ENCODE measurements around the gene MRPS27. TPM values are rescaled to one million over a fixed set of nuclear protein-coding genes. Genes with fewer than 3 reads are reported as not detected.

The MRPS27 gene
- total and polyA plus RNA-seq, 9 of the 15 experiments (the other 6 are each of a cell fraction or from before 2014, with no cell fraction given): 73.6 to 144 (median 106) TPM

DNA sequence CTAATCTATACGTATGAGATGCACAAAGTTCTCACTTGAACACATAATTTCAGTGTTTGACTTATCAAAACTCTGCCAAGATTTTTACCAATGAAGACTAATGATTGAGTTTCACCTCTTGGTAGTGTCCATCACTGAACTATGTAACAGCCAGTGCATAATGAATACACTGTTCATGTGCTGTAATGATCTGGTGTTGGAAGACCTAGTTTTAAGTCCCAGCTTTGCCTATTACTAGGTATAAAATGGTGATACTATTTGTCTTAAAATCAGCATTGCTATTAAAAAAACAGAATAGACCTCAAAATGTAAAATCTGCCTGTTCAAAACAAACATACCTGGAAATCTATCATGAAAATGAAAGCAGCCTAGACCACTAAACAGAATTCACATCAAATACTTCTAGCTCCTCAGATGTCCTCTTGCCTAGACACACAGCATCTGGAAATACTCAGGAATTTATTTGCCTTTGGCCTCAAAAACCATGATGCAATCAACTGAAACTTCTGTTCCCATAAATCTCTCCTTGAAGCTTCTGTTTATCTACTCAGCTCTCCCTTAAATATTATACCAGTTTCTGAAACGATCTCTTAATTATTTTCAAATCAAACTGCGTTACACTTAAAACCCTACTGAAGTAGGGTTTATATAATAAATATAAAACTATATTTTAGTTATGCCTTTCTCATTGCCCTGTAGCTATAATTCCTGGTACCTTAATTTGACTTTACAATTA lies 38.1 kb downstream of the MRPS27 start (continued):
- TF ChIP-seq RBM15 (IDR thresholded peaks at IDR 0.05; ENCODE audit: insufficient read depth, low read length) (no peak), CCNT2 (IDR thresholded peaks at IDR 0.05; ENCODE audit: borderline replicate concordance, extremely low read depth, insufficient read length, low read depth, low read length) (no peak), ARID2 (IDR thresholded peaks at IDR 0.05) (no peak), MTF1 (CRISPR knock-in tag; IDR thresholded peaks at IDR 0.05; ENCODE audit: borderline replicate concordance) (no peak), ZKSCAN1 (IDR thresholded peaks at IDR 0.05; ENCODE audit: low read depth, low read length) (no peak), PHTF2 (CRISPR knock-in tag; IDR thresholded peaks at IDR 0.05) (no peak), SIX5 (IDR thresholded peaks at IDR 0.05; ENCODE audit: borderline replicate concordance in 1 of 2, insufficient read depth in 1 of 2, low read depth in 1 of 2, low read length in 2 of 2) (no peak), ZBTB7A (IDR thresholded peaks at IDR 0.05; ENCODE audit: borderline replicate concordance, control insufficient read depth, low read depth, low read length) (no peak), ZSCAN32 (CRISPR knock-in tag; IDR thresholded peaks at IDR 0.05) (peak; percentile 98), U2AF2 (optimal IDR thresholded peaks at IDR 0.05; ENCODE audit: low read depth, low read length) (no peak), ZNF79 (CRISPR knock-in tag; IDR thresholded peaks at IDR 0.05; ENCODE audit: low read depth) (no peak), ZNF311 (CRISPR knock-in tag; IDR thresholded peaks at IDR 0.05) (0 out of 2 replicates have a peak, but pooled peaks have one; percentile 10), SMC3 (conservative IDR thresholded peaks at IDR 0.05; ENCODE audit: insufficient read depth, low read depth, low read length) (no peak)
- TF ChIP-seq, protein P1, sequence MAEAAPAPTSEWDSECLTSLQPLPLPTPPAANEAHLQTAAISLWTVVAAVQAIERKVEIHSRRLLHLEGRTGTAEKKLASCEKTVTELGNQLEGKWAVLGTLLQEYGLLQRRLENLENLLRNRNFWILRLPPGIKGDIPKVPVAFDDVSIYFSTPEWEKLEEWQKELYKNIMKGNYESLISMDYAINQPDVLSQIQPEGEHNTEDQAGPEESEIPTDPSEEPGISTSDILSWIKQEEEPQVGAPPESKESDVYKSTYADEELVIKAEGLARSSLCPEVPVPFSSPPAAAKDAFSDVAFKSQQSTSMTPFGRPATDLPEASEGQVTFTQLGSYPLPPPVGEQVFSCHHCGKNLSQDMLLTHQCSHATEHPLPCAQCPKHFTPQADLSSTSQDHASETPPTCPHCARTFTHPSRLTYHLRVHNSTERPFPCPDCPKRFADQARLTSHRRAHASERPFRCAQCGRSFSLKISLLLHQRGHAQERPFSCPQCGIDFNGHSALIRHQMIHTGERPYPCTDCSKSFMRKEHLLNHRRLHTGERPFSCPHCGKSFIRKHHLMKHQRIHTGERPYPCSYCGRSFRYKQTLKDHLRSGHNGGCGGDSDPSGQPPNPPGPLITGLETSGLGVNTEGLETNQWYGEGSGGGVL (CRISPR knock-in tag; IDR thresholded peaks at IDR 0.05): no peak
- TF ChIP-seq, protein P2, sequence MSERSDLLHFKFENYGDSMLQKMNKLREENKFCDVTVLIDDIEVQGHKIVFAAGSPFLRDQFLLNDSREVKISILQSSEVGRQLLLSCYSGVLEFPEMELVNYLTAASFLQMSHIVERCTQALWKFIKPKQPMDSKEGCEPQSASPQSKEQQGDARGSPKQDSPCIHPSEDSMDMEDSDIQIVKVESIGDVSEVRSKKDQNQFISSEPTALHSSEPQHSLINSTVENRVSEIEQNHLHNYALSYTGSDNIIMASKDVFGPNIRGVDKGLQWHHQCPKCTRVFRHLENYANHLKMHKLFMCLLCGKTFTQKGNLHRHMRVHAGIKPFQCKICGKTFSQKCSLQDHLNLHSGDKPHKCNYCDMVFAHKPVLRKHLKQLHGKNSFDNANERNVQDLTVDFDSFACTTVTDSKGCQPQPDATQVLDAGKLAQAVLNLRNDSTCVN (CRISPR knock-in tag; IDR thresholded peaks at IDR 0.05): no peak
- TF ChIP-seq, protein P3, sequence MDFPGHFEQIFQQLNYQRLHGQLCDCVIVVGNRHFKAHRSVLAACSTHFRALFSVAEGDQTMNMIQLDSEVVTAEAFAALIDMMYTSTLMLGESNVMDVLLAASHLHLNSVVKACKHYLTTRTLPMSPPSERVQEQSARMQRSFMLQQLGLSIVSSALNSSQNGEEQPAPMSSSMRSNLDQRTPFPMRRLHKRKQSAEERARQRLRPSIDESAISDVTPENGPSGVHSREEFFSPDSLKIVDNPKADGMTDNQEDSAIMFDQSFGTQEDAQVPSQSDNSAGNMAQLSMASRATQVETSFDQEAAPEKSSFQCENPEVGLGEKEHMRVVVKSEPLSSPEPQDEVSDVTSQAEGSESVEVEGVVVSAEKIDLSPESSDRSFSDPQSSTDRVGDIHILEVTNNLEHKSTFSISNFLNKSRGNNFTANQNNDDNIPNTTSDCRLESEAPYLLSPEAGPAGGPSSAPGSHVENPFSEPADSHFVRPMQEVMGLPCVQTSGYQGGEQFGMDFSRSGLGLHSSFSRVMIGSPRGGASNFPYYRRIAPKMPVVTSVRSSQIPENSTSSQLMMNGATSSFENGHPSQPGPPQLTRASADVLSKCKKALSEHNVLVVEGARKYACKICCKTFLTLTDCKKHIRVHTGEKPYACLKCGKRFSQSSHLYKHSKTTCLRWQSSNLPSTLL (IDR thresholded peaks at IDR 0.05): no peak
- TF ChIP-seq, protein P4, sequence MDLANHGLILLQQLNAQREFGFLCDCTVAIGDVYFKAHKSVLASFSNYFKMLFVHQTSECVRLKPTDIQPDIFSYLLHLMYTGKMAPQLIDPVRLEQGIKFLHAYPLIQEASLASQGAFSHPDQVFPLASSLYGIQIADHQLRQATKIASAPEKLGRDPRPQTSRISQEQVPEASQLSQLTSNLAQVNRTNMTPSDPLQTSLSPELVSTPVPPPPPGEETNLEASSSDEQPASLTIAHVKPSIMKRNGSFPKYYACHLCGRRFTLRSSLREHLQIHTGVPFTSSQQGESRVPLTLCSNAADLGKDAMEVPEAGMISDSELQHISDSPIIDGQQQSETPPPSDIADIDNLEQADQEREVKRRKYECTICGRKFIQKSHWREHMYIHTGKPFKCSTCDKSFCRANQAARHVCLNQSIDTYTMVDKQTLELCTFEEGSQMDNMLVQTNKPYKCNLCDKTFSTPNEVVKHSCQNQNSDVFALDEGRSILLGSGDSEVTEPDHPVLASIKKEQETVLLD (IDR thresholded peaks at IDR 0.05): no peak
- TF ChIP-seq, protein P5, sequence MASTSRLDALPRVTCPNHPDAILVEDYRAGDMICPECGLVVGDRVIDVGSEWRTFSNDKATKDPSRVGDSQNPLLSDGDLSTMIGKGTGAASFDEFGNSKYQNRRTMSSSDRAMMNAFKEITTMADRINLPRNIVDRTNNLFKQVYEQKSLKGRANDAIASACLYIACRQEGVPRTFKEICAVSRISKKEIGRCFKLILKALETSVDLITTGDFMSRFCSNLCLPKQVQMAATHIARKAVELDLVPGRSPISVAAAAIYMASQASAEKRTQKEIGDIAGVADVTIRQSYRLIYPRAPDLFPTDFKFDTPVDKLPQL (IDR thresholded peaks at IDR 0.05; ENCODE audit: extremely low read depth, insufficient read length): no peak
- TF ChIP-seq, protein P6, sequence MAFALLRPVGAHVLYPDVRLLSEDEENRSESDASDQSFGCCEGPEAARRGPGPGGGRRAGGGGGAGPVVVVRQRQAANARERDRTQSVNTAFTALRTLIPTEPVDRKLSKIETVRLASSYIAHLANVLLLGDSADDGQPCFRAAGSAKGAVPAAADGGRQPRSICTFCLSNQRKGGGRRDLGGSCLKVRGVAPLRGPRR (CRISPR knock-in tag; IDR thresholded peaks at IDR 0.05): no peak
